Measurements from ENCODE around the gene PTPRM.

The PTPRM gene

GRCh38 chr18:8065284-8065683 lies 498.2 kb downstream of the PTPRM start:
- FAIRE-seq: no peak

- FAIRE-seq: no peak
Measured at GRCh38 chr18:8065773-8066172, 498.7 kb downstream of the PTPRM start.

- FAIRE-seq: no peak
Measured at GRCh38 chr18:8069708-8070107, 502.6 kb downstream of the PTPRM start.

GRCh38 chr18:8073167-8073566 lies 506.1 kb downstream of the PTPRM start:
- FAIRE-seq: no peak

DNA sequence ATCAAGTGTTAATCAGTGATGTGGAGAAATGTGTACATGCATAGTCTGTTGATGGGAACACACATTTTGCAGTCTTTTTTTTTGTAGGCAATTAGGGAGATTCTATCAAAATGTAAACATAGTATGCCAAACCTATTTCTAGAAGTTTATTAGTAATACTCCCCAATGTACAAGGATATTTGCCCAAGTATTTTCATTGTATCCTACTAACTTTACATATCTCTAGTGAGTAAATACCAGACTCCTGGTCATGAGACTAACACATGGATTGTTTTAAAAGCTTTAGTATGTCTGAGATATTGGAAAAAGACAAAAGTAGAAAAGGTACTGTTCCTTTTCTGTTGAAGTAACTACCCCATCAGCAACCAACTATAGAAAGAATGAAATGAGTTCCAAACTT lies 513.0 kb downstream of the PTPRM start:
- no peak for FAIRE-seq

- FAIRE-seq: no peak
Measured at GRCh38 chr18:8081267-8081666, 514.2 kb downstream of the PTPRM start.

- no peak for FAIRE-seq
Measured at GRCh38 chr18:8081872-8082553, 514.9 kb downstream of the PTPRM start.

GRCh38 chr18:8084160-8084559 lies 517.0 kb downstream of the PTPRM start:
- no peak for FAIRE-seq

DNA sequence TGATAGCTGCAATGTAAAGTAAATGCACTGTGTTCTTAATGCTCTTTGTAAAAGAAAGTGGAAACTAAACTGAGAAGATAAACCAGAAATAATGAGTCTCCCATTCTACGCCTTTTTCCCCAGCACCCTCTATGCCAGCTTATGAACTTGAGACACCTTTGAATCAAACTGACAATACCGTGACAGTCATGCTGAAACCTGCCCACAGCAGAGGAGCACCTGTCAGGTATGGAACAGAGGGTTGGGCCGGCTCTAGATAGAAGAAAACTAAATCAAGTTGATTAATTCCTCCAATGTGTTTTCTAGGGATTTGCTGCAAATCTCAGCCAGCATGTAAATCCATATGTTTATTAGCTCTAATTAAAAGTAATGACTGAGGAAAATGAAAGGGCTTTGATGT lies 521.5 kb downstream of the PTPRM start:
- no peak for FAIRE-seq

DNA sequence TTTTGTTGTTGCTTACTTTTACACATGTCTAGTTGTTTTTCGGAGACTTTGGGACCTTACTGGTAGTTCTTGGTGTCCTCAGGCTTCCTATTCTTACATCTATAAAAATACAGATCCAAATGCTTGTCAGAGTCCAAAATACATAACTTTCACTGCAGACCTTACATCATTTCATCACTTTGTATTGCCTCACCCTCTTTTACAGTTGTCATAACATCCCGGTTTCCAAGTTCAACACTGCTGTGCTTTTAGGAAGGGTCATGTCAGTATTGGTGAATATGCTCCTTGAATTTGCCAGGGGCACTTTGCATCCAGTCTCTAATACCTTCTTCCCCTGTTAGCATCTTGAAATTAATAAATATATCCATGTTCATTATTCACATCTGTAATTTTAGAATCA lies 523.9 kb downstream of the PTPRM start:
- no peak for FAIRE-seq

DNA sequence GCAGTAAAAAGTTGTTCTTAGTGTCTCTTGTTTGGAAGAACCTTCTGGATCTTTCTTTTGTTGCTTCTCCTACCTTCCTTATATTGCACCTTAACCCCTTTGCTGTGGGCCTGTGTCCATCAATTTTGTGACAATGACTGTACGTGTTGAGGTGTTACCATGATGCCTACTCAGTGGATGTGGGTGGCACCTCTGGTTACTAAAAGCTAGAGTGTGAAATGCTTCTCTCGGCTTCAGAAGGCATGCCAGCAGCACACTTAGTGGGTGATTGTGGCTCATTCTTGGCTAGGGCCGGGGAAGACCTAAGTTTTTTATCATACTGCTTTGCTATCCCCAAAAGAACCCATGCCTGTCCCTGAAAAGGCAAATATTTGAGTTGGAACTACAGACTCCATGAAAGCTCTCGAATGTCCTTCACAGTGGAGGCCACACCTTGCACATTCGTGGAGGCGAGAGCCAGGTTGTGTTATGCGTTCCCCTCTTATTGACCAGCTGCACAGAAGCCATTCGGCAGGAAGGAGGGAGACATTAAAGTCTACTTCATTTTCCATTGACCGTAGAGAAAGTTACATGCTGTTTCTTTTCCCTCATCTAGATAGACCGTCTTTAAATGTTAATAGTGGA lies 528.9 kb downstream of the PTPRM start:
- FAIRE-seq: no peak

- no peak for FAIRE-seq
Measured at GRCh38 chr18:8097399-8097798, 530.3 kb downstream of the PTPRM start.

DNA sequence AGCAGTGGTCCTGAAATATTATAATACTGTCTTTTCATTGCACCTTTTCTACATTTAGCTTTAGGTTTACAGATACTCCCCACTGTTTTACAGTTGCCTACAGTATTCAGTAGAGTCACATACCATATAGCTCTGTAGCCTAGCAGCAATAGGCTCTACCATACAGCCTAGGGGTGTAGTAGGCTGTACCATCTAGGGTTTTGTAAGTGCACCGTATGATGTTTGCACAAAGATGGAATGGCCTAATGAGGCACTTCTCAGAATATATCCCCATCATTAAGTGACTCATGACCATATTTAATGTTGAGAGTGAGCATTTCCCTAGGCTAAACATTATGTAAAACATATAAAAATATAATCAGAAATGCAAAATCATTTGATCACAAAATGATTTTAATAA lies 530.8 kb downstream of the PTPRM start:
- peak; percentile 27 for FAIRE-seq

DNA sequence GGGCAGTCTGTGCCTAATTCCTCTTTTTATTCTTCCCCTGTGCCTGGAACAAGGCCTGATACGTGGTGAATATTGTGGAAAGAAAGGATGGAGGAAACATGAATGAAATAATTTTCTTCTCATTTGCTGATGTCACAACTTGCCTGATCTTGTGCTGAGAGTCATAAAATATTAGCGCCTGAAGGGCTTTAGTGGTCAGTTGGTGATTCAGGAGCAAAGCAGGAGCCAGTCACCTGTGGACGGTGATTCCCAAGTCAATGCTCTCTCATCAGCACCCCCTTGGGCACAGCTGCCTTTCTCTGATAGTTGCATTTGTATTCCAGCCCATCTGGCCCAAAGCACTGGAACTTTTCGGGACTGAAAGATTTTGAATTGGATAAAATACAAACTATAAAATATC lies 539.5 kb downstream of the PTPRM start:
- no peak for FAIRE-seq

DNA sequence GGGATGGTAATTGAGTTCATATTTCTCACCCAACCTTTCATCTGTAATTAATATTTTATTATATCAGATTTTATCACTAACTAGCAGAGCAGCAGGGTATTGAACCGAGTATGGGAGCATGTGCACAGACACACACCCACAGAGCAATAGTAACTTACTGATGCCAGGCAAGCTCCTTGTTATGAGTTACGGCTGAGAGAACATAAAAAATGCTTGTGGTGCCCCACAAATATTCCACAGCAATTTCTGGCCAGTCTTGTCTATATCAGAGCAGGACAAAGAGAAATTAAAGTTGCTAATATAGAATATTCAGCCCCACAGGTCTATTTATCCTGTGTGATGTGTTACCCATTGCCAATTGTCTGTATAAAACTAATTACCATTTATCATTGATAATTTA lies 540.3 kb downstream of the PTPRM start:
- FAIRE-seq: no peak

GRCh38 chr18:8114480-8114879 lies 547.4 kb downstream of the PTPRM start:
- no peak for FAIRE-seq

DNA sequence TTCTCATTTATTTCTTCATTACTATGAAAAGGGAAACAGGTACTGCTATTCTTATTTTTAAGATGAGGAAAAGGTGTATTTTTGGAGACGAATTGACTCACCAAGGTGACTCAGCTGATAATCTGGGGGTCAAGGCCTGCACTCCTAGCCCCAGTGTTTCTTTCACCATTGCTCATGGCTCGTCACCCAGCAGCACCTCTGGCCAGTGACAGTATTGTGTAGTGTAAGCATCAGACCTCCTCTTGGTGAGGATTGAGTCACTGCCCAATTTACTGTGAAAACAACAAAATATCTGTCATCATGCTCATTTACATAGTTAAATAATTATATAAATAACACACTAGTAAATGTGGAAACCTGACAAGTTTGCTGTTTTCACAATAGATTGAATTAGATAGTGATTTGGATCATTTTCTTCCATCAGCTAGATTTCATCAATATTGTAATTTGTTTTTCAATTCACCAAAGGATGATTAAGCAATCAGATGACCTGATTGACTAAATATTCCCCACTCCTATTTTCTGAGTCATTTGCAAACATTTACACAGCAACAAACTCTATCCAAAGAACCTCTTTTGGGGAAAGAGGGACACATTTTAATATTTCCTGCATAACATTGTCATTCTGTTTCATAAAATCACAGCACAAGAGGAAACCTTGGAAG lies 549.4 kb downstream of the PTPRM start:
- FAIRE-seq: peak; percentile 81

DNA sequence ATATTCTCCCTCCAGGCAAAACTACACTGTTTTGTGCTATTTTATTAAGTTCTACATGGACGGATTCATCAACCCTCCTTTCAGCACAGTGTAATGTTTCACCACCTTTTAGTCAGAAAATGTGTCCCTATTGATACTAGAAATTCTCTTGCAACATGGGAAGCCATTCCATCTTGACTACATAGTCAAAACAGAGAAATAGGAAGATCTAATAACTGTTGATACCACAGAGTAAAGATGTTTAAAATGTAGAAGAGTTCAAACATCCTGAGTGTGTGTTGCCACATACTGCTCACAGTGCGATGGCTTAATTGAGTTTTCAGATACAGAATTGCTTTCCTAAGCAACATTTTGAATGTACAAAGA lies 549.9 kb downstream of the PTPRM start:
- no peak for FAIRE-seq

- FAIRE-seq: no peak
Measured at GRCh38 chr18:8121101-8121500, 554.0 kb downstream of the PTPRM start.

GRCh38 chr18:8121942-8122480 lies 554.9 kb downstream of the PTPRM start:
- no peak for FAIRE-seq

DNA sequence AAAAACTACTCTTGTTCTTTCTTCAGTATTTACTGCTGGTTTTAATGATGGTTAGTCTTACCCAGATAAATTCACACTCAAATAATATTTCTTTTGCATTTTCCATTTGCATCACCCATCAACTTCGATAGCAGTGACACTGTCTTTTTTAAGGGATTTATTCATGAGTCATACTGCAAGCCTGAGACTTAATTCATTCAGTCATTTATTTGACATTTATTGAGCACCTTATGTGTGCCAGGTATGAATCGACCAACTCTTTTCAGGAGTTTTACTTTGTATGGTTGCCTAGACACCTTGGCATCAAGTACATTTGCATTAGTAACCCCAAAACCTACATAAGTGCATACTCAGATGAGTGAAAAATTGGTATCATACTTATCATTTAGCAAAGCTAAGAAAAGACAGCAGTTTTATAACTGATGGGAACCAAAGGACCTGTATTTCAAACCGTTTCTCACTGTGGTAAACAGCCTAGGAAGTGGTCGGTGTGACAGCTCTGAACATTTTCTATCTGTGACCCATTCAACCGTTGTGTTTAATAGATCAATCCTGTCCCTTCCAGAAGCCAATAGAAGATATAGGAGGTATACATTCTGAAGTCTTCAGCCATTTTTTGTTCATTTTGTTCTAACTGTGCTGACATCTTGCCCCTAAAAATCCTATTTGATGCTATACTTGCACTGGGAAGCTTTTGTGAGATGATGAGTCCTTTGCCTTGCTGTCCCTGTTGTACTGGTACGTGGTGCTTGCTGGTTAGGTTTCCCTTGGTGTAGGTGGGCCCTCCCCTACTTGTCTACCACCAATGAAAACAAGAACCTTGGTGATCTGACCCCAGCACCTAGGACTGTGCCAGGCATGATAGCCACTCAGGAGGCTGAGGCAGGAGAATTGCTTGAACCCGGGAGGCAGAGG lies 557.4 kb downstream of the PTPRM start:
- FAIRE-seq: no peak

GRCh38 chr18:8130096-8130495 lies 563.0 kb downstream of the PTPRM start:
- no peak for FAIRE-seq

DNA sequence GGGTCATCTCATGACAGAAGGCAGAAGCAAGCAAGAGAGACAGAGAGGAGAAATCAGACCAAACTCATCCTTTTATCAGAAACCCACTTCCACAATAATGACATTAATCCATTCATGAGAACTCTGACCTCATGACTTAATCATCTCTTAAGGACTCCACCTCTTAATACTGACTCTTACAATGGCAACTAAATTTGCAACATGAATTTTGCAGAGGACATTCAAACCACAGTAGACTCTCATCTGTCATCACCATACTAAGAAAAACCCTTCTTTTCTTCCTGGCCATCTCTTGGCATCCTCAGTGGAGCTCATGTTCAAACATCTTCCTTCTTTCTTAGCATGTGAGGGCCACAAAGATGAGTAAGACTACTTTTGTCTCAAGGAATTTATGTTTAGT lies 565.9 kb downstream of the PTPRM start:
- FAIRE-seq: no peak
